ENCODE data around the gene TACR3.
"Not testable (repeated sequence)": the region's sequence is repeated elsewhere in the genome, so short reads cannot be mapped to it uniquely, and the experiment has no call there.

Gene TACR3, protein sequence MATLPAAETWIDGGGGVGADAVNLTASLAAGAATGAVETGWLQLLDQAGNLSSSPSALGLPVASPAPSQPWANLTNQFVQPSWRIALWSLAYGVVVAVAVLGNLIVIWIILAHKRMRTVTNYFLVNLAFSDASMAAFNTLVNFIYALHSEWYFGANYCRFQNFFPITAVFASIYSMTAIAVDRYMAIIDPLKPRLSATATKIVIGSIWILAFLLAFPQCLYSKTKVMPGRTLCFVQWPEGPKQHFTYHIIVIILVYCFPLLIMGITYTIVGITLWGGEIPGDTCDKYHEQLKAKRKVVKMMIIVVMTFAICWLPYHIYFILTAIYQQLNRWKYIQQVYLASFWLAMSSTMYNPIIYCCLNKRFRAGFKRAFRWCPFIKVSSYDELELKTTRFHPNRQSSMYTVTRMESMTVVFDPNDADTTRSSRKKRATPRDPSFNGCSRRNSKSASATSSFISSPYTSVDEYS

DNA sequence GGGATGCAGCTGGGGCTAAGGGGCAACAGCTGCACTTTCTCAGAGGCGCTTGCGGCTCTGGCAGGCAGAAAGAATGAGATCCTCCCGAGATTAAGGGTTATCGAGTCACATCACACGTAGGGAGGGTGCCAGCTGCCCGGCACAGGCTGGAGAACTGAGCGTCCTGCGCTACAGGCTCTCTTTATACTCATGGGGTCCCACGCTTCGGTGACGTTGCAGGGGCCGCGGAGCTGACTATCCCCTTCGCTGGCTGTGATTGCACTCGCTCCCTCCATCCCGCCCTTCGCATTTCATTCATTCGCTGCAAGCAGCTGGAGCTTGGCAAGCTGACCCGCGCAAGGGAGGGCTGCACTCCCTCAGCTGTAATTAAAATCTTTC, at the start of gene TACR3:
TACR3 (minus strand) TSS at position 156 of the 378 bp plus-strand sequence. CDS start 310 bp downstream, outside the sequence.
- DNase-seq, result no peak

DNA sequence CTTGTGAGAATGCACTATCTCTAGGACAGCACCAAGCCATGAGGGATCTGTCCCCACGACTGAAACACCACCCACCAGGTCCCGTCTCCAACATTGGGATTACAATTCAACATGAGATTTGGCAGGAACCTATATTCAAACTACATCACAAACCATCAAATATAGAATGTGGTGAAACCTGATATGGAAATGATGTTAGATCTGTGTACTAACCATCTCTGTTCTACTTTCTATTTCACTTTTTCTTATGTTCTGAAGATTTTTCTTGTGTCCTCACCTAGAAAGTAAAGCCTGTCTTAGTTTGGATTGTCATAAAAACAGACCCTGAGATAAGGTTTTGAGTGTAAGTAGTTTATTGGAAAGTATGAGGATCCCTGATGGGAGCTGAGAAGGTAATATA, 37.8 kb upstream of the TACR3 start:
- DNase-seq, result no peak

DNA sequence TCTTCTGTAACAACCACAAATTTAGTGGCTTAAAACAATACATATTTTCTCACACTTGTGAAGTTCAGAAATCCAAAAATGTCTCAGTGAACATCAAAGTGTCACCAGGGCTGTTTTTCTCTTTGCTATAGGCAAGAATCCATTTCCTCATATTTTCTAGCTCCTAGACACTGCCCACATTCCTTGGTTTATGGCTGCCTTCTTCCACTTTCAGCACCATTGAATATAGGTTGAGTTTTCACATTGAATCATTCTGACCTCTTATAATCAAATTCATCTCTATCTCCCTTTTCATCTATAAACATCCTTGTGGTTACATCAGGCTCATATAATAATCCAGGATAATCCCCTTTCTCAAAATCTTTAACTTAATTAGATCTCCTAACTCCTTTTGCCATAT, 37.0 kb upstream of the TACR3 start:
- DNase-seq, result no peak

DNA sequence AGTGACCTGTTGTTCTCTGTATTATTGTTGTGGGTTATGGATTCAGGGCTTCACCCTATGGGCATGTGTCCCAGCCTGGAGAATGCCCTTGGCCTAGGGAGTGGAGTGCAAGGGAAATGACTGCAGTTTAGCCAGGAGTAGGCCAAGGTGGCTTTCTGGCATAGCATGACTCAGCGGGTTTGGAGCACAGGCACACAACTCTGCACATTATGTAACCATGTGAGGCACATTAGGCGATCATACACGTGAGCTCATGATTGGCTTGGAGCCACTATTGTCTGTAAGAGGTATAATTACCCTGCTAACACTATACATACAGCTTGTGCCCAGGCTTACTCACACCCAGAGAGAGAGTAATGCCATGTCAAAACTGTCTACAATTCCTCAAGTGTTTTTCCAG, 35.1 kb upstream of the TACR3 start:
- DNase-seq, result no peak

DNA sequence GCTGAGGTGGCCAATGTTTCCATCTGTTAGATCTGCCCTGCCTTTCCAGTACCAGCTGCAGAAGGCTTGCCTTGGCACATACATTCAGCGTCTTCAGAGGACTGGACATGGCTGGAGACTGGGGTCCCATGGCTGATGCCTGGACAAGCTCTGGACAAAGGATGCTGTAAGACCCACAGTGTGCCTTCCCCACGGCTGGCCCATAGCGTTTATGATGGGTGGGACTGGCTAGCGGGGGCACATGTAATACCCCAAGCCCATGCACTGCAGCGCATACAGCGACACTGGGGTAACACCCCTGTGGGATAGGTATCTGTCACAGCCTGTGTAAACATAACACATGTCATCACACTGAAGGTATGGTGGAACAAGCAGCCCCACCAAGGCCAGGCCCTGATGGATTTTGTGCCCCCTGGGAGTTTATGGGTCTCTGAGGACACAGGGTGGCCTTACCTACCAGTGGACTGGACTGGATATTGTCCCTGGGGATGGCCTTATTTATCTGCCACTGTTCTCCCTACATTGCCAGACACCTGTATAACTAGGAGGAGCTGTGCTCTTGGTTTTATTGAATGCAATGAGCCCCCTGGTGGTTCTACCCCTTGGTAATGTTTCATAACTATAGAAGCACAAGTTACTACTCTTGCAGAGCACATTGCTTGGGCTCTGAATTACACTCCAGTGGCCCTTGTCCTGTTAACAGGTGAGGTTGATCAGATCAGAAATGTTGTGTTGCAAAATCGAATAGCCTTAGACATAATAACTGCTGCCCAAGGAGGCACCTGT, 34.3 kb upstream of the TACR3 start:
- DNase-seq, result no peak

DNA sequence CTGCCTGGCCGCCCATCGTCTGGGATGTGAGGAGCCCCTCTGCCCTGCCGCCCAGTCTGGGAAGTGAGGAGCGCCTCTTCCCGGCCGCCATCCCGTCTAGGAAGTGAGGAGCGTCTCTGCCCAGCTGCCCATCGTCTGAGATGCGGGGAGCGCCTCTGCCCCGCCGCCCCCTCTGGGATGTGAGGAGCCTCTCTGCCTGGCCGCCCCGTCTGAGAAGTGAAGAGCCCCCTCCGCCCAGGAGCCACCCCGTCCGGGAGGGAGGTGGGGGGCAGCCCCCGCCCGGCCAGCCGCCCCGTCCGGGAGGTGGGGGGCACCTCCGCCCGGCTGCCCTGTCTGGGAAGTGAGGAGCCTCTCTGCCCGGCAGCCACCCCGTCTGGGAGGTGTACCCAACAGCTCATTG, 3.4 kb upstream of the TACR3 start:
- DNase-seq, result not testable (repeated sequence)

DNA sequence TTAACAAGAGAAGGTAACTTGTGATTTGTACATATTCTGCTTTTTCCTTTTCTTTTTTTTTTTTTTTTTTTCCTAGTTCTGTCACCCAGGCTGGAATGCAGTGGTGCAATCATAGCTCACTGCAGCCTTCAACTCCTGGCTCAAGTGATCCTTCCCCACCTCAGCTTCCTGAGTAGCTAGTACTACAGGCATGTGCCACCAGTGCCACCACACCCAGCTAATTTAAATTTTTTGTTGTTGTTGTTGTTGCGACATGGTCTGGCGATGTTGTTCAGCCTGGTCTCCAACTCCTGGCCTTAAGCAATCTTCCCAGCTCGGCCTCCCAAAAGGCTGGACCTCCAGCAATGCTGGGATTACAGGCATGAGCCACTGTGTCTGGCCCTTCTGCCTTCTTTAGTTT, 1.5 kb upstream of the TACR3 start:
- DNase-seq, result no peak

DNA sequence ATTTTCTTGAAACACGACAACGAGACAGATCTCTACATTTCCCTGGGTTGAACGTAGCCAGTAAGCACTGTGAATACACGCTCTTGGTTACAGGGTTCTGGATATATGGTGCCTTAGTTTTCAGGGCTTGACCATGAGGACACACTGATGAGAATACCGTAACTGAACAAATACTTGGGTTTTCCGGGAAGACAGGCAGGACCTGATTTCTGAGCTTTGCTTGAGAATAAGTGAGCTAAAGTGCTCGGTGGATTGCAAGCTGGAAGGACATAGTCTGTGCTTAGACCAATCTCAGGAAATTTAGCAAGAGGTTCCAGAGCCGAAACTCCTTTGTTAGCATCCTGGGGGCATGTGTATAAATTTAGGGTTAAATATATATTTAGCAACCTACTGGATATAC, 876 bp upstream of the TACR3 start:
- DNase-seq, result no peak

DNA sequence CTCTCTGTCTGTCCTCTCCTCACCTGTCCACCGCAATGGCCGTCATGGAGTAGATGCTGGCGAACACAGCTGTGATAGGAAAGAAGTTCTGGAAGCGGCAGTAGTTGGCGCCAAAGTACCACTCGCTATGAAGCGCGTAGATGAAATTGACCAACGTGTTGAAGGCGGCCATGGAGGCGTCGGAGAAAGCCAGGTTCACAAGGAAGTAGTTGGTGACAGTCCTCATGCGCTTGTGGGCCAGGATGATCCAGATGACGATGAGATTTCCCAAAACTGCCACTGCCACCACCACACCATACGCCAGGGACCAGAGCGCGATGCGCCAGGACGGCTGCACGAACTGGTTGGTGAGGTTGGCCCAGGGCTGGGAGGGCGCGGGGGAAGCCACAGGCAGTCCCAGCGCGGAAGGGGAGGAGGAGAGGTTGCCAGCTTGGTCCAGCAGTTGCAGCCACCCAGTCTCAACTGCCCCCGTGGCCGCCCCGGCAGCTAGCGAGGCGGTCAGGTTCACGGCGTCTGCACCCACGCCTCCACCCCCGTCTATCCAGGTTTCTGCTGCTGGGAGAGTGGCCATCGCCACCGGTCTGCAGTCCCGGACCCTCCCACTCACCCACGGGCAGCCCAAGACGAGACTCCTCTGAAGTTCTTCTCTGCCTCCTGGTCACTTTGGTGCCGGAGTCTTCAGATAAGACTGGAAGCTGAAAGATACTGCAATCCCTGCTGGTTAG, 518 bp downstream of the TACR3 start:
- DNase-seq, result no peak

DNA sequence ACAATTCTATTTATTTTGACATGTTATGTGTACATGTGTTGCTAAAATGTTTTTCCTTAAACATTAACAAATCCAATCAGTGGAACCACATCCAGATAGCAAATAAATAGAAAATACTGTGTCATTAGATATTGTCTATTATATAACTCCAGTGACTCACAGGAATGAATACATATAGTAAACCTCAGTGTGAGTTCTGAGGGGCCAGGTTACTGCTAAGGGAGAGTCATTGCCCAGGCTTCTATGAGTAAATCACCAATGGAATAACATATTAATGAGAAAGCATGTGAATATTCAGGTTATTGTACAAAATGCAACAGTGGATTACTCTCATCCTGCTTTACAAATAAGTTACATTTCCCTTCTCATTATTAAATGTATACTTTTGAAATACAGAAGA, 27.2 kb downstream of the TACR3 start:
- DNase-seq, result no peak

DNA sequence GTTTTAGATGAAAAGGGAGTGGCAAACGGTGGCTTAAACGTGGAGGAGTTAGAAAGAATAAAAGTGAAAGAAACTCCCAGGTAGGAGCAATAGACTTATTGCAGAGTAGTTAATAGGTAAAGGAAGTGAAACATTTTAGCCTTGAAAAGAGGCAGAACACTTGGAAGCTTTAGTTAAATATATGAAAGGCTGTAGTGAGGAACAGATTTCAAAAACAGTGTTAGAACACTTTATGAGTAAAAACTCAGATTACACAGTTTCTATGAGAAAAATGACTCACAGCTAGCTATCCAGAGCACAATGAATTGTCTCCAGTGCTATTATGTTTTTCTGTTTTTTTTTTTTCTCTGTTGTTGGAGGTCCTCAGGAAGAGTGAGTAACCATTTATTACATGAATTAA, 45.8 kb downstream of the TACR3 start:
- DNase-seq, result no peak

DNA sequence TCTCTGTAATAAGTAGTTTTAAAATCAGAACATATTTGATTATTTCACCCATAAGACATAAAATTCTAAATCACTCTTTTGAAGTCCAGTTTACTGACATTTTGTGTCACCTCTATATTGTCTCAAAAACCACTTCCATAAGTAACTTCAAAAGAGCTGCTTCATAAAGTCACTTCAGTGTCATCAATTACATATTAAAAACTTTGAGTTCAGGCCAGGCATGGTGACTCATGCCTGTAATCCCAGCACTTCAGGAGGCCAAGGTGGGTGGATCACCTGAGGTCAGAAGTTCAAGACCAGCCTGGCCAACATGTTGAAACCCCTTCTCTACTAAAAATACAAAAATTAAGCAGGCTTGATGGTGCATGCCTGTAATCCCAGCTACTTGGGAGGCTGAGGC, 53.0 kb downstream of the TACR3 start:
- DNase-seq, result not testable (repeated sequence)

DNA sequence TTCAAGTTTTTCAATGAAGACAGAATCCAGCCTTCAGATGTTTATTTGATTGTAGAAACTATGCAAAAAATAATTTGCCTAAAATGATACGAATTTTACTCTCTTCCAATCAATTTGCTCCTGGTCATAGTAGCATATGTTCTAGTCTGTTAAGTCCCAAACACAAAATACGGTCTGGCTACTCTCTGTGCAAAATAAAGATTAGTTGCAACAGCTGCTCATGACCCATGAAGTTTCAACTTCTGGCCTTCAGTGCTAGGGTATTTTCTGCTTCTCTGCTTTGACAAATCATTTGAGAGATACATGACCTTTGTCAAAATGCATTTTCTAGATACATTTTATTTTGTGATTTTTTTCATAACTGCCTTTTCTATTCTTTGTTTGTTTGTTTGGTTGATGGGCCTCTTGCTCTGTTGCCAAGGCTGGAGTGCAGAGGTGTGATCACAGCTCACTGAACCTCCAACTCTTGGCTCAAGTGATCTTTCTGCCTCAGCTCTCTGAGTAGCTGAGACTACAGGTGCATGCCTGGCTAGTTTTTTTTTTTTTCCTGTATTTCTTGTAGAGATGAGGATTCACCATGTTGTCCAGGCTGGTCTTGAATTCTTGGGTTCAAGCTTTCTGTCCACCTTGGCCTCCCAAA, 55.2 kb downstream of the TACR3 start:
- no peak for DNase-seq

DNA sequence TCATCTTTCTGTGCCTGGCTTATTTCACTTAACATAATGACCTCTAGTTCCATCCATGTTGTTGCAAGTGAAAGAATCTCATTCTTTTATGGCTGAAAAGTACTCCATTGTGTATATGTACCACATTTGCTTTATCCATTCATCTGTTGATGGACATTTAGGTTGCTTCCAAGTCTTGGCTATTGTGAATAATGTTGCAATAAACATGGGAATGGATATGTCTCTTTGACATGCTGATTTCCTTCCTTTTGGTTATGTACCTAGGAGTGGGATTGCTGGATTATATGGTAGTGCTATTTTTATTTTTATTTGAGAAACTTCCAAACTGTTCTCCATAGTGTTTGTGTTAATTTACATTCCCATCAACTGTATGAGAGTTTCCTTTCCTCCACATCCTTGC, 71.2 kb downstream of the TACR3 start:
- DNase-seq, result no peak

DNA sequence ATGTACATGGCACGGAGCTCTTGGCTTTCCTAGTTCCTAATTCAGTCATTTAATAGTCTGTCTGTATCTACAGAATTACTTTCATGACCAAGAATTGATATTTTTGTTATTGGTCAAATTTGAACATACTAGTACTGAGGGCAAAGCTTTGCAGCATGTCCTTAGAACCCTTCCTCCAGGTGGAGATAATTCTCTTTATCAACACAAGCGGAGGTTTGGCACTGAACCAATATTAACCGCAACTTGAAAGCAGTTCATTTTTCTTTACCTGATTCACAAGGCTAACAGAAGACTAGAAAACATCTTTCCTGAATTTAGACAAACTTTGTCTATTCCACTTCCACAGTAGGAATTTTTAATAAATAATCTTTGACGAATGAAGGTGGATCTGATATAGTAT, 73.8 kb downstream of the TACR3 start:
- no peak for DNase-seq

DNA sequence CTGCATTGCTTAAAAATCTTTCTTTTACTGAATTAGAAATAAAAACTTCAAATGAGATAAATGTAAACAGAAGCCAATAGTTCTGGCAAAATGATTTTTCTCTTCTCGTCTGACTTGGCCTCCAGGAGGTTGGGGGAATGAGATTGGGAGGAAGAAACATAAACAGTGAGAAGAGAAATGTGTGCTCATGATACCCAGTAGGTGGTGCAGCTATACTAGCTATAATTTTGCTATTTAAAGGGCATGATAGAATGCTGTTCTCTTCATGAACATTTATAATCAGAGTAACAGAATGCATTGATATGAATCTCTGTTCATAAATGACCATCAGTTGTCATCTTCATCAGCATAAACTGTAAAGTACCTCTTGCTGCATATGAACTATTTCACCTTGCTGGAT, 85.5 kb downstream of the TACR3 start:
- DNase-seq, result no peak

DNA sequence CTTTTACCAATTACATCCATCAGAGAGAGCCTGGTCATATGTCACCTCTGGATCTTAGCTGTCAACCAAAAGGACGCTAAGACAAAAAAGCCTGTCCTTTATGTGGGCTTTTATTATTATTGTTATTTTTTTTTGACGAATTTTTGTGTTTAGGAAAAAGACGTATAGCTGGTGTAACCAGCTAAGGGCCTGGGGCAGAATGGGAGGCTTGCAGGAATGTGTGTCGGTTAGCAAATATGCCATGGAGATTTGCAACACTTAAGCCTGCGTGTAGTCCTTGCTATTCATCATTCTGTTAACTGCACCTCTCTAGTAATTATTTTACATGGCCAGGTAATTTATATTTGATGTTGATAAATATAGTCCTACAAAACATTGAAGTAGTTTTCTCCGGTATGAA, 93.5 kb downstream of the TACR3 start:
- no peak for DNase-seq

DNA sequence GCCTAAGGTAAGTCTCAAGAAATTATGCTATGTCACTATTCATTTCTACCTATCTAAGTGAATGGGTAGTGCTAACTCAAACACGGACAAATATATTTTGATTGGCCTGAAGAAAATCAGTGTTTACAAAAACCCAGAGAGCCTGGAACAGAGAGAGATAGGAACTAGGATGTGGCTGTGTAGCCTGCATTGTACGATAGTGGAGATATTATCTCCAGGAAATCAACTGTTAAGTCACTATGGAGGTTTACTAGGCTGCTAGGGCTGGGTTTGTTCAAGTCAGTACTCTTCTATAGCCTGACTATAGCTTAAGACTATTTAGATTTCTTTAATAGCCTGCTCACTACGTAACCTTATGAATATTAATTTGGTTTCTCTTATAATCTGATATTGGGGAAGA, 127.9 kb downstream of the TACR3 start:
- no peak for DNase-seq

DNA sequence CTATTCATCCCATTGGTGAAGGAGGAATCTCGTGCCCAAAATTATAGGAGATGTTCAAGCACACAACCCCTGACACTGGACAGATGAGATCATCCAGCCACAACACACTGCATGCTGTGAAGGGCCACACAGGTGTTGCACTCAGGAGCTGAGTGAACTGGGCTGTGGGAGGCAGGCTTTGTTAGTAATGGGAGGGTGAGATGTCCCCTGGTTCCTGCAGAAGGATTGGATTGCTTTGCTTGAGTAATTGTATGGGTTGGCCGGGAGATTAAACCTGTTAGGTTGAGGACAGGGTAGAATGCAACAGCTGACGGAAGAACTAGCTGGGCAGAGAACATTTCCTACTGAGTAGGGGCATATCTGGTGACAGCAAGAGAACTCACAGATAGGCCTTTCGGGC, 152.2 kb downstream of the TACR3 start:
- no peak for DNase-seq

DNA sequence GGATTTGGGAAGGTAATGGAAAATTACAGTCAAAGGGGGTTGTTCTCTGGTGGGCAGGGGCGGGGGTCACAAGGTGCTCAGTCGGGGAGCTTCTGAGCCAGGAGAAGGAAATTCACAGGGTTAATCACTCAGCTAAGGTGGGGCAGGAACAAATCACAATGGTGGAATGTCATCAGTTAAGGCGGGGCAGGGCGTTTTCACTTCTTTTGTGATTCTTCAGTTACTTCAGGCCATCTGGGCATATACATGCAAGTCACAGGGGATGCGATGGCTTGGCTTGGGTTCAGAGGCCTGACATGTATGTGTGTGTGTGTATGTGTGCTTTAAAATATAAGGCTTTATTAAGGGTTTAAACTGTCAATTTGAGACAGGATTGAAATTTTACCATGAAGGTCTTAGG, 160.6 kb downstream of the TACR3 start:
- DNase-seq, result not testable (repeated sequence)
